Measurements from ENCODE around the gene TMEM14A.

The TMEM14A gene

GRCh38 chr6:52671676-52672075 lies 763 bp downstream of the TMEM14A start:
- Histone ChIP-seq H3K27ac (replicated peaks) (no peak overlapping the region), H3K27me3 (ENCODE audit: insufficient read depth, poor library complexity, severe bottlenecking) (no peaks in the 10 kb centered on the region), H3K4me3 (replicated peaks; ENCODE audit: insufficient read depth, low read length) (no peak overlapping the region; the same call in 1 of the 2 replicates)
- DNase-seq (ENCODE audit: low read depth in 1 of 2, low spot score in 1 of 2), result no peak
- TF ChIP-seq GABPA (IDR thresholded peaks at IDR 0.05; ENCODE audit: low read depth) (no peak), POLR2AphosphoS5 (IDR thresholded peaks at IDR 0.05; ENCODE audit: low read depth) (no peak), REST (IDR thresholded peaks at IDR 0.05; ENCODE audit: insufficient replicate concordance, low read depth) (no peak), SPI1 (IDR thresholded peaks at IDR 0.05; ENCODE audit: borderline replicate concordance, low read depth) (no peak), CTCF (IDR thresholded peaks at IDR 0.05; ENCODE audit: insufficient read depth, low read length) (no peak)

- DNase-seq (ENCODE audit: low read depth in 1 of 2, low spot score in 1 of 2), result no peak
- Histone ChIP-seq H3K4me3 (replicated peaks; ENCODE audit: insufficient read depth, low read length) (no peak overlapping the region), H3K27ac (replicated peaks) (no peak overlapping the region), H3K27me3 (ENCODE audit: insufficient read depth, poor library complexity, severe bottlenecking) (no peaks in the 10 kb centered on the region)
- TF ChIP-seq POLR2AphosphoS5 (IDR thresholded peaks at IDR 0.05; ENCODE audit: low read depth) (no peak), REST (IDR thresholded peaks at IDR 0.05; ENCODE audit: insufficient replicate concordance, low read depth) (no peak), CTCF (IDR thresholded peaks at IDR 0.05; ENCODE audit: insufficient read depth, low read length) (no peak), SPI1 (IDR thresholded peaks at IDR 0.05; ENCODE audit: borderline replicate concordance, low read depth) (no peak), GABPA (IDR thresholded peaks at IDR 0.05; ENCODE audit: low read depth) (no peak)
Measured at GRCh38 chr6:52672412-52673025, 1.6 kb downstream of the TMEM14A start.

- no peak for DNase-seq (ENCODE audit: low read depth in 1 of 2, low spot score in 1 of 2)
- no peak overlapping the region for H3K27ac ChIP-seq (replicated peaks)
- no peak for TF ChIP-seq POLR2AphosphoS5 (IDR thresholded peaks at IDR 0.05; ENCODE audit: low read depth)
- TF ChIP-seq GABPA (IDR thresholded peaks at IDR 0.05; ENCODE audit: low read depth), result no peak
- no peak for TF ChIP-seq CTCF (IDR thresholded peaks at IDR 0.05; ENCODE audit: insufficient read depth, low read length)
- no peak for TF ChIP-seq SPI1 (IDR thresholded peaks at IDR 0.05; ENCODE audit: borderline replicate concordance, low read depth)
- TF ChIP-seq REST (IDR thresholded peaks at IDR 0.05; ENCODE audit: insufficient replicate concordance, low read depth), result no peak
- H3K4me3 ChIP-seq (replicated peaks; ENCODE audit: insufficient read depth, low read length), result no peak overlapping the region
- H3K27me3 ChIP-seq (ENCODE audit: insufficient read depth, poor library complexity, severe bottlenecking), result no peaks in the 10 kb centered on the region
Measured at GRCh38 chr6:52674666-52675065, 3.8 kb downstream of the TMEM14A start.

All from HL-60 (cell line).